ENCODE data around the gene CFAP77.

DNA sequence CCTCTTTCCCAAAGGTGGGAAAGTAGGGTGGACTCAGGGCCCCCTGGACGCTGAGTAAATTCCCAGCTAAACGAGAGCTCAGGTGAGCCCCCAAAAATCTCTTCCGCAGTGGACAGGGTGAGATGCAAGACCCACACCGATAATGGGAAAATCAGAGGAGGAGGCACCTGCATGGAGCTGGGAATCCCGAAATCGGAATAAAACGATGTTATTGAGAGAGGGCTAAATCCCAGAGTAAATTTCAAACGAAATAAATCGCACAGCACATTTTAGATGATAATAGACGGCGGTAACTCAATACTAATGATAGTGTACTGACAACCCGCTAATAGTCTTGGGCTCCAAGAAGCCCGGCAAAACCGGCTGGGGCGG lies 169.4 kb downstream of the CFAP77 start:
- TF ChIP-seq, protein P1, sequence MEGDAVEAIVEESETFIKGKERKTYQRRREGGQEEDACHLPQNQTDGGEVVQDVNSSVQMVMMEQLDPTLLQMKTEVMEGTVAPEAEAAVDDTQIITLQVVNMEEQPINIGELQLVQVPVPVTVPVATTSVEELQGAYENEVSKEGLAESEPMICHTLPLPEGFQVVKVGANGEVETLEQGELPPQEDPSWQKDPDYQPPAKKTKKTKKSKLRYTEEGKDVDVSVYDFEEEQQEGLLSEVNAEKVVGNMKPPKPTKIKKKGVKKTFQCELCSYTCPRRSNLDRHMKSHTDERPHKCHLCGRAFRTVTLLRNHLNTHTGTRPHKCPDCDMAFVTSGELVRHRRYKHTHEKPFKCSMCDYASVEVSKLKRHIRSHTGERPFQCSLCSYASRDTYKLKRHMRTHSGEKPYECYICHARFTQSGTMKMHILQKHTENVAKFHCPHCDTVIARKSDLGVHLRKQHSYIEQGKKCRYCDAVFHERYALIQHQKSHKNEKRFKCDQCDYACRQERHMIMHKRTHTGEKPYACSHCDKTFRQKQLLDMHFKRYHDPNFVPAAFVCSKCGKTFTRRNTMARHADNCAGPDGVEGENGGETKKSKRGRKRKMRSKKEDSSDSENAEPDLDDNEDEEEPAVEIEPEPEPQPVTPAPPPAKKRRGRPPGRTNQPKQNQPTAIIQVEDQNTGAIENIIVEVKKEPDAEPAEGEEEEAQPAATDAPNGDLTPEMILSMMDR (IDR thresholded peaks at IDR 0.05): no peak
- TF ChIP-seq EZH2phosphoT487 (IDR thresholded peaks at IDR 0.05) (no peak), EZH2 (IDR thresholded peaks at IDR 0.05) (no peak)

Measured in neural progenitor cell (in vitro differentiated cells).